ENCODE measurements around the gene MAGI2. TPM values are rescaled to one million over a fixed set of nuclear protein-coding genes. Genes with fewer than 3 reads are reported as not detected.

Gene MAGI2
- total RNA-seq, 6 experiments from 2014 or later: 1.2 to 4.0 (median 2.4) TPM

DNA sequence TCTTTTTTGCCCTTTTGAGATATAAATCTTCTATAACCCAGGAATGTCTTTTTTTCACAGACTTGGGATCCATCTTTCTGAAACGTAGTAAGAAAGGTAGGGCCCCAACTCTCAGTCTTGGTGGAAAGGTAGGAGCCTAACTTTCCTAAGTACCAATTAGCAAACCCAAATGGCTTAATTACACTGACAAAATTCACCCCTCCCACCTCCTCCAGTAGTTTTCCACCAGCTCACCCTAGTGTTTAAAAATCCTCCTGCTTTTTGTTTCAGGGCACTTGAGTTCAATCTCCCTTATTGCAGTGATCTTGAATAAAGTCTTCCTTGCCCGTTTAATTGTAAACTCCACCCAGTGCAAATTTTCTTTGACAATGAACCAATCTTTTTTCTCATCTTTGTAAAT is 1054.9 kb downstream of the MAGI2 start:
- H3K27ac ChIP-seq: no peak overlapping the region
- no peaks in the 10 kb centered on the region for H3K9me3 ChIP-seq
- DNase-seq (no peak), ATAC-seq (no peak)
- no peaks in the 10 kb centered on the region for H3K4me1 ChIP-seq
- WGBS (ENCODE audit: insufficient coverage, low coverage, low lambda C conversion rate, missing lambda C conversion rate): 34% methylated on average over 2 of the region's 2 CpGs
- intact Hi-C loops (cut with DNase I): no loop called here
- H3K27me3 ChIP-seq: no peaks in the 10 kb centered on the region
- TF ChIP-seq, protein P1, sequence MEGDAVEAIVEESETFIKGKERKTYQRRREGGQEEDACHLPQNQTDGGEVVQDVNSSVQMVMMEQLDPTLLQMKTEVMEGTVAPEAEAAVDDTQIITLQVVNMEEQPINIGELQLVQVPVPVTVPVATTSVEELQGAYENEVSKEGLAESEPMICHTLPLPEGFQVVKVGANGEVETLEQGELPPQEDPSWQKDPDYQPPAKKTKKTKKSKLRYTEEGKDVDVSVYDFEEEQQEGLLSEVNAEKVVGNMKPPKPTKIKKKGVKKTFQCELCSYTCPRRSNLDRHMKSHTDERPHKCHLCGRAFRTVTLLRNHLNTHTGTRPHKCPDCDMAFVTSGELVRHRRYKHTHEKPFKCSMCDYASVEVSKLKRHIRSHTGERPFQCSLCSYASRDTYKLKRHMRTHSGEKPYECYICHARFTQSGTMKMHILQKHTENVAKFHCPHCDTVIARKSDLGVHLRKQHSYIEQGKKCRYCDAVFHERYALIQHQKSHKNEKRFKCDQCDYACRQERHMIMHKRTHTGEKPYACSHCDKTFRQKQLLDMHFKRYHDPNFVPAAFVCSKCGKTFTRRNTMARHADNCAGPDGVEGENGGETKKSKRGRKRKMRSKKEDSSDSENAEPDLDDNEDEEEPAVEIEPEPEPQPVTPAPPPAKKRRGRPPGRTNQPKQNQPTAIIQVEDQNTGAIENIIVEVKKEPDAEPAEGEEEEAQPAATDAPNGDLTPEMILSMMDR (IDR thresholded peaks at IDR 0.05): no peak
- TF ChIP-seq POLR2A (IDR thresholded peaks at IDR 0.05): no peak
- no peak overlapping the region for H3K4me3 ChIP-seq
- no peaks in the 10 kb centered on the region for H3K36me3 ChIP-seq

DNA sequence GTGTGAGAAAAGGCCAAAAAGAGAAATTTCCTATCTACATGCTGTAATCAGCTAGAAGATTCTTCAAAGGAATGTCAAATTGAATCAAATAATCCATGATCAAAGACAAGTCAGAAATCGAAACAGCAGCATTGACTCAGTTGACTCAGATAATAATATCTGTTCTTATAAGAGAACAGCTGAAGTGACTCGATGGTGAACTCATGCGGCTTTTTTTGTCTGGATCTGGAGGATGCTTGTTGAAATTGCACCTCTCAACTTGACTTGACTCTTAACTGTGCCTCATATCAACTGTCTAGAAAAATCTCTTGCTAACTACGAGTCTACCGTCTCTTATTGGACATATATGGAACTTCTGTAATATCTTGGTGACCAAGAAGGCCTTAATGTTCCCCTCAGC is 1055.4 kb downstream of the MAGI2 start:
- intact Hi-C loops (cut with DNase I): no loop called here
- Histone ChIP-seq H3K27me3 (no peaks in the 10 kb centered on the region), H3K36me3 (no peaks in the 10 kb centered on the region), H3K27ac (no peak overlapping the region), H3K4me1 (no peaks in the 10 kb centered on the region), H3K9me3 (no peaks in the 10 kb centered on the region), H3K4me3 (no peak overlapping the region)
- 73% methylated on average over 3 of the region's 5 CpGs for WGBS (ENCODE audit: insufficient coverage, low coverage, low lambda C conversion rate, missing lambda C conversion rate)
- ATAC-seq (no peak), DNase-seq (no peak)
- TF ChIP-seq, protein P1 (IDR thresholded peaks at IDR 0.05): no peak
- TF ChIP-seq POLR2A (IDR thresholded peaks at IDR 0.05): no peak

DNA sequence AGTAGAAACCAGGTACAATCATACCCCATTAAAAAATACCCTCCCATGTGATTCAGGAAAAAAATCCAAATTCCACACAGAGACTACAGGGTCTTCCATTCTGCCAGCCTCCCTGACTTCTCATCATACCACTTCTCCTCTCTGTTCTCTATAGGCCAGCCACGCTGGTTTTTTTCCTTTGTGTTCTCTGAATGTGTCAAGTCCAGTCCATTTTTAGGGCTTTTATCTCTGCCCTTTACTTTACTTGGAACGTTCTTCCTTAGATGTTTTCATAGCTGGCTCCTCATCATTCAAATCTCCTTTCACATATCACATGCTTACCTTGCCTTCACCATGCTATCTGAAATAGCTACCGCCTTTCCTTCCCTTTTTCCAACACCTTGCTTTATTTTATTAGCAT is 1057.3 kb downstream of the MAGI2 start:
- ATAC-seq (no peak), DNase-seq (no peak)
- Histone ChIP-seq H3K4me3 (no peak overlapping the region), H3K27ac (no peak overlapping the region), H3K9me3 (no peaks in the 10 kb centered on the region), H3K36me3 (no peaks in the 10 kb centered on the region), H3K27me3 (no peaks in the 10 kb centered on the region), H3K4me1 (no peaks in the 10 kb centered on the region)
- intact Hi-C loops (cut with DNase I): no loop called here
- TF ChIP-seq, protein P1 (IDR thresholded peaks at IDR 0.05): no peak
- TF ChIP-seq POLR2A (IDR thresholded peaks at IDR 0.05): no peak
- 68% methylated on average over 3 of the region's 3 CpGs for WGBS (ENCODE audit: insufficient coverage, low coverage, low lambda C conversion rate, missing lambda C conversion rate)

DNA sequence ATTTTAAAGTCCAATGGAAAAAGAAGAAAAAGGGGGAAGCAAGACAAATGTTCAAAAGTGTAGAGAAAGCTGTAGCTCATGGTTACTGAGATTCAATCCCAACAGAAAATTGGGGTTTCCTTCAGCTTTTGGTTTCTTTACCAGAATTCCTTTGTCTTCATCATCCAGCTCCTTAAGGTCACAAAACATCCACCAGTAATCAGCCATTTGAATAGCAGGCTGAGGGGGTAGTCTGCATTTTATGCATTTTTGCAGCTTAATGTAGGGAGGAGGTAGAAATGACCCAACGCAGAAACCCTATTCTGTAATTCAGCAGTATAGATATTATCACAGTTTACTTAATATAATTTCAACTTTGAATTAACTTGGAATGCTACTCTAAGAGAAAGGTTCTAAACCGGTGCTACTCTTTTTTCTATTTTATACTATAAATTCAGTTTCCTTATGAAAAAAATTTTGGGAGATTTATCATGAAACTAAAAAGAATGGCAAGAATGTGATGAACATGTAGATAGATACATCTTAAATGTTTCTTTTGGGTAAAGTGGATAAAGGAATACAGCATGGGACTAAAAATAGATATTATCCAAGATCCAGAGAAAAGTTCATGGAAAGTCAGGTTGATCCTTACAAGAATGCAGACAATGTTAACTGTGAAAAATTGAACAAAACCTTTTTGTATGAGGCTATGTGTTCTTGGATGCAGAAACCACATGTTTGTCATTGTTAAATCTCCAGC is 1058.0 kb downstream of the MAGI2 start:
- no peak for DNase-seq
- H3K4me1 ChIP-seq: no peaks in the 10 kb centered on the region
- intact Hi-C loops (cut with DNase I): no loop called here
- H3K4me3 ChIP-seq: no peak overlapping the region
- TF ChIP-seq, protein P1 (IDR thresholded peaks at IDR 0.05): no peak
- no peak for TF ChIP-seq POLR2A (IDR thresholded peaks at IDR 0.05)
- ATAC-seq: no peak
- WGBS (ENCODE audit: insufficient coverage, low coverage, low lambda C conversion rate, missing lambda C conversion rate): 73% methylated on average over 2 of the region's 2 CpGs
- no peaks in the 10 kb centered on the region for H3K36me3 ChIP-seq
- no peak overlapping the region for H3K27ac ChIP-seq
- no peaks in the 10 kb centered on the region for H3K27me3 ChIP-seq
- no peaks in the 10 kb centered on the region for H3K9me3 ChIP-seq
